NB4 (cell line): ENCODE data around the gene EAF1.

ENCODE experiments used
- DNase-seq: peaks from one replicate; pipeline ENCODE4 v3.0.0; 2010; ENCODE audit warnings: low read depth
- H3K4me3 ChIP-seq: one replicate; pipeline ENCODE4 v1.5.1; 2011; ENCODE audit warnings: mild to moderate bottlenecking, low read depth, low read length, moderate library complexity
- CTCF ChIP-seq: IDR thresholded peaks from one replicate; pipeline ENCODE4 v1.5.1; 2012; ENCODE audit warnings: low read depth, low read length
- MYC ChIP-seq: IDR thresholded peaks from 2 replicates; pipeline ENCODE4 v1.6.1; 2011; ENCODE audit warnings: low read depth, low read length
- POLR2A ChIP-seq: IDR thresholded peaks from 2 replicates; pipeline ENCODE4 v1.6.1; 2011; ENCODE audit warnings: mild to moderate bottlenecking; ENCODE audit not compliant: insufficient read length; ENCODE audit errors: extremely low read depth
- TF ChIP-seq, protein P1 (sequence below): IDR thresholded peaks from 2 replicates; pipeline ENCODE4 v1.6.1; 2011; ENCODE audit warnings: low read depth, low read length

The EAF1 gene

GRCh38 chr3:15428539-15428938, 1.1 kb downstream of the EAF1 start:
- peak overlapping the region; percentile 90 for H3K4me3 ChIP-seq
- peak; percentile 37 for DNase-seq
- TF ChIP-seq POLR2A, result no peak
- TF ChIP-seq, protein P1, sequence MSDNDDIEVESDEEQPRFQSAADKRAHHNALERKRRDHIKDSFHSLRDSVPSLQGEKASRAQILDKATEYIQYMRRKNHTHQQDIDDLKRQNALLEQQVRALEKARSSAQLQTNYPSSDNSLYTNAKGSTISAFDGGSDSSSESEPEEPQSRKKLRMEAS, result no peak
- no peak for TF ChIP-seq CTCF
- TF ChIP-seq MYC, result no peak

- TF ChIP-seq POLR2A (no peak), MYC (no peak), CTCF (no peak)
- TF ChIP-seq, protein P1, result no peak
- peak overlapping the region; percentile 90 for H3K4me3 ChIP-seq
Observed at GRCh38 chr3:15429080-15429479, 1.7 kb downstream of the EAF1 start.

GRCh38 chr3:15430624-15431023, 3.2 kb downstream of the EAF1 start:
- no peak overlapping the region for H3K4me3 ChIP-seq
- DNase-seq, result no peak
- TF ChIP-seq, protein P1, result no peak
- TF ChIP-seq POLR2A (no peak), MYC (no peak), CTCF (no peak)

More at GRCh38 chr3:15429080-15429479, 1.7 kb downstream of the EAF1 start:
- DNase-seq, result no peak

DNA sequence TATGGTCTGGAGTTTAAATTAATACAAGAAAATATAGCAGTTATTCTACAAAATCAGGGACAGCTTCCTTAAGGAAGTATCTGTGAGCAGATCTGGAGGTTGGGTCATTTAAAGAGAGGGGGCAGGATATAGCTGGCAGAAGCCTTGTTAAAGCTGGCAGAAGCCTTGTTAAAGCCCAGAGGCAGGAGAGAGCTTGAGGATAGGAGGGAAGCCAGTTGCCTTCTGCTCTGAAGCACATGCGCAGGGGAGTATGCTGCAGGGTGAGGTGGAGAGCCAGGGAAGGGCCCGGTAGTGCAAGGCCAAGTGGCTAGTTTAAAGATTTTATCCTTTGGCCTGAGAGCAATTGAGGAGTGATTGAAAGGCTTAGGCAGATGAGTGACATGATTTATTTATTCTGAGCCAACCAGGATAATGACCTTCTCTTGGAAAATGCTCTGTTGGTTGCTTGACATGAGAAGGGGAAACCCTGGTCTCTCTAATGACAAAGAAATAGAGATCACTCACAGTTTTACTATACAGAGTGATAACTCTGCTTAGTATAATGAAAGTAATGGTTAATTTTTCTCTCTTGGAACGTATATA, 3.9 kb downstream of the EAF1 start:
- no peak overlapping the region for H3K4me3 ChIP-seq
- DNase-seq, result no peak
- no peak for TF ChIP-seq MYC
- TF ChIP-seq CTCF, result no peak
- no peak for TF ChIP-seq POLR2A
- TF ChIP-seq, protein P1, result no peak

DNA sequence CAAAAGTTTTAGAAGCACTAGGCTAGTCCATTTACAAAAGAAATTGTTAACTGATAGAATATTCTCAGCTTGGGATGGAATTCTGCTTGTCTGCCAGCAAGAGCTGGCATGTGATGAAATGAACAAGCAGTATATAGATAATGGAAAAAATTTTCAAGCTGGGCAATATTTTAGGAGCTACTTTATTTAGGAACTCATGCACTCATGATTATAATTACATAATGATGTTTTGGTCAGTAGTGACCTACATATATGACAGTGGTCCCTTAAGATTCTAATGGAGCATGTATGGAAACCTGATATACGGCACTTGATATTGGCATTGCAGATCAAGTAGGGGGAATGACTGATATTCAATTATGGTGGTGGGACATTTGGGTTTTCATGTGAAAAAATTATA, 6.1 kb downstream of the EAF1 start:
- DNase-seq, result no peak
- no peak overlapping the region for H3K4me3 ChIP-seq

More for the DNA sequence above, 6.1 kb downstream of the EAF1 start:
- TF ChIP-seq POLR2A, result no peak
- TF ChIP-seq, protein P1, result no peak
- TF ChIP-seq CTCF, result no peak
- TF ChIP-seq MYC, result no peak
